GM19467 (cell line): Measurements from ENCODE around the gene ACOD1.

ENCODE experiments used
- ATAC-seq: cut with Tn5 transposase; IDR thresholded peaks from one replicate; pipeline ENCODE4 v1.9.1; 2021; ENCODE audit warnings: mild to moderate bottlenecking, moderate library complexity; ENCODE audit not compliant: unreplicated experiment

Gene ACOD1

DNA sequence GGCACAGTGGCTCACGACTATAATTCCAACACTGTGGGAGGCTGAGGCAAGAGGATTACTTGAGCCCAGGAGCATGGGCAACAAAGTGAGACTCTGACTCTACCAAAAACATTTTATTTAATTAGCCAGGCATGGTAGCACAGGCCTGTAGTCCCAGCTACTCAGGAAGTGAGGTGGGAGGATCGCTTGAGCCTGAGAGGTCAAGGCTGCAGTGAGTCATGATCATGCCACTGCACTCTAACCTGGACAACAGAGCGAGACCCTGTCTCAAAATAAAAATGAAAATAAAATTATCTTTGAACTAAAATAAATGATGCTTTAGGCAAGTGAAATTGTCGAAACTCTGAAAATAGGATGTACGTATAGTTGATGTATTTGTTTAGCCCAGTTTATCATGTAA is 35.4 kb downstream of the ACOD1 start:
- ATAC-seq = no peak

DNA sequence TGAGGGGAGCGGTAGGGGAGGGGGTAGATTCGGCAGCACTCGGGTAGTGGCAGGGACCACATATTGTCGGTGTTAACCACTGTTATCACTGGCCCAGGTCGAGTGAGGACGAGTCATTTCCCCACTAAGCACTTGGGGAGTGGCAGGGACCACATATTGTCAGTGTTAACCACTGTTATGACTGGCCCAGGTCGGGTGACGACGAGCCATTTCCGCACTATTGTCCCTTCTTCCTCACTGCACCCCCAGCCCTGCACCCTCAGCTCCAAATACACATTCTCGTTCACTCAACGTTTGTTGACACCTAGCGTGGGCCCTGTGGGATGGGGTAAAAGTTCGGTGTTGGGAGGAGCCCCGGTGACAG is 43.1 kb downstream of the ACOD1 start:
- peak; percentile 43 for ATAC-seq

DNA sequence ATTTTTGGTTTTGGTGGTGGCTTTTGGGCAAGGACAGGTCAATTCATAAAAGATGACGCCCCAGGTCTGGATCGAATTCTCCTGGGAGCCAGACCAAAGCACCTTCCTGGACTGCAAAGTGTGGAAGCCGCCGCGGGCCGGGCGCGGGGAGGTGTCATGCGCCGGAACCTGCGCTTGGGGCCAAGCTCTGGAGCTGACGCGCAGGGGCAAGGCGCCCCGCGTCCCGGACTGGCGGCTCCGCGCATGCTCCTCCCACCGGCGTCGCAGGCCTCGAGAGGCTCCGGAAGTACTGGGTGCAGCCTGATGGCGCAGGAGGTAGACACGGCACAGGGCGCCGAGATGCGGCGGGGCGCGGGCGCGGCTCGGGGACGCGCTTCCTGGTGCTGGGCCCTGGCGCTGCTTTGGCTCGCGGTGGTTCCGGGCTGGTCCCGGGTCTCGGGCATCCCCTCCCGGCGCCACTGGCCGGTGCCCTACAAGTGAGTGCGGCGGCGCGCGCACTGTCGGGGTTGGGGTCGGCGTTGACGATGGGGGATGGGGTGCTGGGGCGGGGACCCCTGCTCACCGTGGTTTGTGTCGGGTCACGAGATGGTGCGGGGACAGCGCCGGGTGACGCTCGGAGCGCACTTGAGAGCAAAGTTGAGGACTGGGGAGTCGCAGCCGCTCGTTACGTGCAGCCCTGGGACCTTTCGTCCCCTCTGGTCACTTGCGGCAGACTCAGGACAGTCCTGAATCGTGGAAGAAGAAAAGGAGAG is 43.7 kb downstream of the ACOD1 start, which contains the start of gene CLN5:
Gene CLN5 (plus strand): TSS at position 286 of the 752 bp plus-strand sequence. CDS start 18 bp downstream, at position 304.
- ATAC-seq = peak; percentile 97

DNA sequence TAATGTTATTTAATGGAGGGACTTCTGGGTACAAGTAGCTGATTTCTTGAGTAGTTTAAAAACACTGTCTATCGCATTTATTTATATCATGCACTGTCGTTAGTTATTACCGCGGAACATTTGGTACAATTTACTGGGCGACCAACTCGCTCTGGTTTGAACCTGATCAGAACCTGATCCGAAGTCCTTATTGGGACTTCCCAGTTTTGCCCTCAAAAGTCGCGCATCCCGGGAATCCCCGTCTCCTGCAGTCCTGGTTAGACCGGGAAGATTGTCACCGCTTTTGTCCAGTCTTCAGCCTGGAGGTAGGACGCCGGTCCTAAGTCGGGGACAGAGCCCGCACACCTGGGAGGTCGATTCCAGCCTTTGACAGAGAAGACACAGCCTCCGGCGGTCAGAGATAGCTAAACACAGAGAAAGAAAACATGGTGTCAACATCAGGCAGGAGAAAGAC is 44.3 kb downstream of the ACOD1 start:
- no peak for ATAC-seq

DNA sequence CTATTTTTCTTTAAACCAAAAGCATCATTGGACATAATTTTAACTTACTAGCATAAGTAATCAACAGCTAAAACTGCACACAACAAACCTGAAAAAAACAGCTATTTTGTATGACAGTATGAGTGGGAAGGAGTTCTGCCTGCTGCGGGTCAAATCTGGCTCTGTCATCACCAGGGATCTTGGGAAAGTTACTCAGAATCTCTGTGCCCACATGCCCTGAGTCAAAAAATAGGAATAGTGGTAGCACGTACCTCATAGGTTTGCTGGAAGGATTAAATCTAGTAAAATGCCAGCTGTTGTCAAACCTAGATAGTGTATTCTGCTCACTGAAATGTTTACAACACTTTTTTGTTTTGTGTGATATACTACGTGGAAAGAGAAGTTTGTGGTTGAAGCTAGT is 44.7 kb downstream of the ACOD1 start:
- no peak for ATAC-seq

DNA sequence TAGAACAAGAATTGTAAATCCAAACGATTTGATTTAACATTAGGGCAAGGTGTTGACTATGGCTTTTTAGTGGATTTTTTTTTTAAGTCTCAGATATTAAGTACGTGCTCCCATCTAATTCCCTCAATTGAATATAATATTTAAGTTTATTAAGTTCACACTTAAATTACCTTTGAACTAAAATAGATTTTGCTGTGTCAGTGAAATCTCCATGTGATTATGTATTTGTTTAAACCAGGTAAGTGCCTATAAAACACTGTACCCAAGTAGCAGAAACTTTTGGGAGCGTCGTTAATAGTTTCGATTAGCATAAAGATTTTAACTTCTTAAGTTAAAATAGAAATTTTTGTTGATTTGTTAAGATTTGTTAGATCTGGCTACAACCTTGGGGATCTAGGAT is 45.2 kb downstream of the ACOD1 start:
- no peak for ATAC-seq

DNA sequence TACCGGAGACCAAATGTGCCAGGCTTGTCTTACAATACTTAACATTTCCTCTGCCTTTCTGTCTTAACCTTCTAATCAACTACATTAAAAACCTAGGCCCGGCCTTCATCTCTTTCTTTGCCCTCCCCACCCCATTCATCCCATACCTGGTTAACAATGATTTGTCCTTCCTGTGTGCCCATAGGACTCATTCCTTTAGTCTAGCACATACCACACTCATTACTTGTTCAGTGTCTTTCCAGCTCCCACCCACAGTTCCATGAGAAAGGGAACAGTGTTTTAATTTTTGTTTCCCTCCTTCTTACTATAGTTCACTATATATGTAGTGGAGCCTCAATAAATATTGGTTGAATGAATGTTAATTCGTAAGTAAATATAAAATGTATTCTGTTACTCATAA is 46.0 kb downstream of the ACOD1 start:
- no peak for ATAC-seq

DNA sequence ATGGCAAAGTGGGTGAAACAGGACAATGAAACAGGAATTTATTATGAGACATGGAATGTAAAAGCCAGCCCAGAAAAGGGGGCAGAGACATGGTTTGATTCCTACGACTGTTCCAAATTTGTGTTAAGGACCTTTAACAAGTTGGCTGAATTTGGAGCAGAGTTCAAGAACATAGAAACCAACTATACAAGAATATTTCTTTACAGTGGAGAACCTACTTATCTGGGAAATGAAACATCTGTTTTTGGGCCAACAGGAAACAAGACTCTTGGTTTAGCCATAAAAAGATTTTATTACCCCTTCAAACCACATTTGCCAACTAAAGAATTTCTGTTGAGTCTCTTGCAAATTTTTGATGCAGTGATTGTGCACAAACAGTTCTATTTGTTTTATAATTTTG is 52.2 kb downstream of the ACOD1 start:
- ATAC-seq = no peak

DNA sequence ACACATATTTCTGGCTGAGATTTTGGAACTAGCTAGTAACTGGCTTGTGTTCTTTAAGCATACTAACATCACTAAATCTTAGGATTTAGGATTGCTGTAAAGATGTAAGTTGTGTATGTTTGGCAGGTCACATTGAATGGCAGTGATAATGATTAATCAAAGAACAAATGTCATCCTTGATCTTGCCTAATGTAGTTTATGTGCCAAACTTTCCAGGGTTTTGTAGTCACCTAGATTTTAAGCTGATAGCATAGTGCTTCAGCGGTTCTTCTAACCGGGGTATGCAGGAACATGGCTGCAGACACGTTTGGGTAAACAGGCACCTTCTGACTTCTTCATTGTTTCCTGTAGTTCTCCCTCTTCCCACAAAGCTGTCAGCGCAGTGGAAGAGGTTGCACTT is 53.2 kb downstream of the ACOD1 start:
- ATAC-seq = no peak

DNA sequence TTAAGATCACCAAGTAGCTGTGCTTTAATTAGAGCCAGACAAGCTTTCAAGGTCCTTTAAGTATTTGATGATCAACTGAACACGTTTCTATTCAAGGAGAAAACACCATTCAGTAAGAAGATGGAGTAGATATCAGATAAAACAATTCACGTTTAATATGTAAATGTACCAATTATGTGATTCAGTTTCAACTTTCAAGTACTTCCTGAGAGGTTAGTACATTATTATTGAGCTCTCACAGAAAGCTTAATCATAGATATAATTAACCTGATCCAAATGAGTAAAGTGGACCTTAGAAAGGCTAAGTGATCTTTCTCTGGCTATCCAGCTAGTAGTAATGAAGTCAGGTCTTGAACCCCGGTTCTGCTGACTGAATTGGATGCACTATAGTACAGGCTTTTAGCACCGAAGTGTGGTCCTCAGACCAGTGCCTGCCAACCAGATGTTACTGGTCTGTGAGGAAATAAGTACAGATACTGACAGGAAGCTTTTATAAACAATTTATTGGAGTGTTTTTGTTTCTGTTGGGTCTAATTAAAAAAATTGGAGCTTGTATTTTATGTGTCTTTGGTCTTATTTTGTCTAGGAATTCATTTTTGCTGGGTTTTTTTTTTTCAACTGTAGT is 53.8 kb downstream of the ACOD1 start:
- ATAC-seq = no peak

DNA sequence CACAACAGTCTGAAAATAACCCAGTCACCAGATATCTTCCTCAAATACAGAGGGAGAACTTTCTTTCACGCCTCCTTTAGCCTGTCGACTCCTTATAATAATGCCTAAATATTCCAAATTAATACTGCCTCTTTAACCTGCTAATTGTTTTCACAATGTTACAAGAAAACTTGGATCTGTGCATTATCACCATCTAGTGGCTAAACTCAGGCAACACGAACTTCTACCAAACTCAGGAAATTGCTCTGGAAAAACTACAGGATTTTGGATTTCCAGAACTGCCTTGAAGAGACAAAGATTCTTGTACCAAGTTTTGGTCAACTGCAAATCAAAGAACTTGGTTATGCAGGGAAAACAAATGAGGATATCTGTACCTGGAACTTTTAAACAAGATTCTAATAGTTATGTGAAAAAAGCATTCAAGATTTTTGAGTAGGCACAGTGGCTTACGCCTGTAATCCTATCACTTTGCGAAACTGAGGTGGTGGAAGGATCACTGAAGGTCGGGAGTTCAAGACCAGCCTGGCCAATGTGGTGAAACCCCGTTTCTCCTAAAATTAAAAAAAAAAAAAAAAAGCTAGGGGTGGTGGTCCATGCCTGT is 54.4 kb downstream of the ACOD1 start:
- ATAC-seq = no peak
